IPS-18c (cell line): ENCODE measurements around the gene BCAS3.
"Not testable (repeated sequence)": the region's sequence is repeated elsewhere in the genome, so short reads cannot be mapped to it uniquely, and the experiment has no call there.

Experiments used
- H3K4me3 ChIP-seq: 2 replicates; pipeline ENCODE4 v1.7.0; 2013; ENCODE audit warnings: low read depth, mild to moderate bottlenecking, low read length, moderate library complexity; ENCODE audit not compliant: insufficient read depth
- H3K9me3 ChIP-seq: one replicate; pipeline ENCODE4 v1.6.1; 2013; ENCODE audit warnings: mild to moderate bottlenecking, low read length, moderate library complexity; ENCODE audit not compliant: control insufficient read depth, insufficient read depth

BCAS3 gene

DNA sequence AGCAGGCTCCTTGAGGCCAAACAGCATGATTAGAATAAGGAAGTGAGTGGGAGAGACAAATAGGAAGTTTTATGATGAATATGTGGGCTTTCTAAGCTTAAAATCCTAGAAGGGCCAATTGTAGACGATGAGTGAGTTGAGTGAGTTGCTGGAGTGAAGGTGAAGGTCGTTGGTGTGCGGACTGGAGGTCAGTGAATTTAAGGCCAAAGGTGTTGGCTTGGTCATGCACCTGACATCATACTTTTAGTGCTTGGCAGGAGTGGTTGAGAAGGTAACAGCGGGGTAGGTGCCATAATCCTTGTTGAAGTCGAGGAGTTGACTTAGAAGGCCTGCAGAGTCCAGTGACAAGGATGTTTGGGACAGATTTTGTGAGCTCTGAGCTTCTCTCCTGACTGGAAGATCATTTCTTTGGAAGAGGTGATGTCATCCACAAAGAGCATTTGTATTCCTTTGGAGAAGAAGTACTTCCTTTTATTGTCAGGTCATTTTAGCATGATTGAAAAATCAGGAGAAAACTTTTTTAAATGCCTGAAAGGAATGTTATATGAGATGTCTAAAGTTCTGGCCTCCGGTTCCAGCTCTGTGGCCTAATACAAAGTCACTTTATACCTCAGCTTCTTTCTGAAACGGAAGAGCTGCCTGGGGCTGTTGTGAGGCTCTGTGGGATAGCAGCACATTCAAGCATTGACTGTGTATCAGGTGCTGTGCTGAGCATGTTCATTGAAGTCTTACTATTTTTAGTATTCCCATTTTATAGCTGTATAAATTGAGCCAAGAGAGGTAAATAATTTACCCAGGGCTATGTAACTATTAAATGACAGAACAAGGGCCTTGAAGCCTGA, 668.4 kb downstream of the BCAS3 start:
- H3K9me3 ChIP-seq, result no peaks in the 10 kb centered on the region
- no peak overlapping the region for H3K4me3 ChIP-seq

- no peaks in the 10 kb centered on the region for H3K9me3 ChIP-seq
- H3K4me3 ChIP-seq, result no peak overlapping the region
Measured at GRCh38 chr17:61349350-61349749, 671.7 kb downstream of the BCAS3 start.

GRCh38 chr17:61351745-61352407, 674.2 kb downstream of the BCAS3 start:
- no peaks in the 10 kb centered on the region for H3K9me3 ChIP-seq
- no peak overlapping the region for H3K4me3 ChIP-seq

GRCh38 chr17:61352408-61352770, 674.7 kb downstream of the BCAS3 start:
- Histone ChIP-seq H3K9me3 (no peaks in the 10 kb centered on the region), H3K4me3 (no peak overlapping the region)

- Histone ChIP-seq H3K4me3 (no peak overlapping the region), H3K9me3 (no peaks in the 10 kb centered on the region)
Measured at GRCh38 chr17:61352781-61353491, 675.3 kb downstream of the BCAS3 start.

DNA sequence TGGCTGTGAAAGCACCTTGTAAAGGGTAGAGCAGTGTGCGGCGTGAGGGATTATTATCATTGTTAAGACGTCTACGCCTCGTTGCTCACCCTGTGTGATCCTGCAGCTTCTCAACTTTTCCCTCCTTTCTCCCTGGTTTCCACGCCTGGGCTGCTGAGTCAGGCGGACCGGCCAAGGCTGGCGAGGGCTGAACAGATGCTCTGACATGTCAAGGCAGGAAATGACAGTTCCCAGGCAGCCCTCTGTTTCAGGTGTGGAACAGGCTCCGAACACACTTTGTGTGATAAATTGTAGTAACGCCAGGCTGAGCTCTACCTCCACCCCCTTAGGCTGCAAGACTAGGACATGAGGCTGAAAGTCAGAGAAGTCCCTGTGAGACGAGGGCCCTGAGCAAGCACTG, 676.0 kb downstream of the BCAS3 start:
- Histone ChIP-seq H3K4me3 (no peak overlapping the region), H3K9me3 (no peaks in the 10 kb centered on the region)

- Histone ChIP-seq H3K9me3 (no peaks in the 10 kb centered on the region), H3K4me3 (no peak overlapping the region)
Measured at GRCh38 chr17:61354895-61355874, 677.5 kb downstream of the BCAS3 start.

DNA sequence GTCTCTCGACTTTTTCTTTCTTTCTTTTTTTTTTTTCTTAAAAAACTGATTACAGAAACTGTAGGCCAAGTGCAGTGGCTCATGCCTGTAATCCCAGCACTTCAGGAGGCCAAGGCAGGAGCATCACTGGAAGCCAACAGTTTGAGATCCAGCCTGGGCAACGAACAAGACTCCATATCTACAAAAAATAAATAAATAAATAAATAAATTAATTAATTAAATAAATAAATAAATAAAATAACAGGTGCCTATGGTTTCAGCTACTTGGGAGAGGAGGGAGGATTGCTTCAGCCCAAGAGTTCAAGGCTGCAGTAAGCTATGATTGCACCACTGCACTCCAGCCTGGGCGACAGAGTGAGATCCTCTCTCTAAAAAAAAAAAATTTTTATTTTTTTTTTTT, 679.4 kb downstream of the BCAS3 start:
- not testable (repeated sequence) for H3K9me3 ChIP-seq, H3K4me3 ChIP-seq

DNA sequence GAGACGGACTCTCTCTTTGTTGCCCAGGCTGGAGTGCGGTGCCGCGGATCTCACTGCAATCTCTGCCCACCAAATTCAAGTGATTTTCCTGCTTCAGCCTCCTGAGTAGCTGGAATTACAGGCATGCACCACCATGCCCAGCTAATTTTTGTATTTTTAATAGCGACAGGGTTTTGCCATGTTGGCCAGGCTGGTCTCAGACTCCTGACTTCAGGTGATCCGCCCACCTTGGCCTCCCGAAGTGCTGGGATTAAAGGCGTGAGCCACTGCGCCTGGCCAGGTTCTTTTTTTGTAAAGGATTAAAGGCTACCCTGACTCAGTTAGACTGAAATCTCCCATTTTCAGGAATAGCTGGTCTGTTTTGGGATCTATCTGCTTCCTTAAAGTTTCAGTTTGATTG, 681.9 kb downstream of the BCAS3 start:
- not testable (repeated sequence) for H3K4me3 ChIP-seq, H3K9me3 ChIP-seq

- Histone ChIP-seq H3K4me3 (no peak overlapping the region), H3K9me3 (no peaks in the 10 kb centered on the region)
Measured at GRCh38 chr17:61360318-61360943, 682.8 kb downstream of the BCAS3 start.

GRCh38 chr17:61361084-61361483, 683.4 kb downstream of the BCAS3 start:
- H3K4me3 ChIP-seq, result no peak overlapping the region
- H3K9me3 ChIP-seq, result no peaks in the 10 kb centered on the region

GRCh38 chr17:61362396-61362795, 684.7 kb downstream of the BCAS3 start:
- H3K4me3 ChIP-seq, result no peak overlapping the region
- no peaks in the 10 kb centered on the region for H3K9me3 ChIP-seq

GRCh38 chr17:61362852-61363600, 685.4 kb downstream of the BCAS3 start:
- Histone ChIP-seq H3K4me3 (no peak overlapping the region), H3K9me3 (no peaks in the 10 kb centered on the region)

DNA sequence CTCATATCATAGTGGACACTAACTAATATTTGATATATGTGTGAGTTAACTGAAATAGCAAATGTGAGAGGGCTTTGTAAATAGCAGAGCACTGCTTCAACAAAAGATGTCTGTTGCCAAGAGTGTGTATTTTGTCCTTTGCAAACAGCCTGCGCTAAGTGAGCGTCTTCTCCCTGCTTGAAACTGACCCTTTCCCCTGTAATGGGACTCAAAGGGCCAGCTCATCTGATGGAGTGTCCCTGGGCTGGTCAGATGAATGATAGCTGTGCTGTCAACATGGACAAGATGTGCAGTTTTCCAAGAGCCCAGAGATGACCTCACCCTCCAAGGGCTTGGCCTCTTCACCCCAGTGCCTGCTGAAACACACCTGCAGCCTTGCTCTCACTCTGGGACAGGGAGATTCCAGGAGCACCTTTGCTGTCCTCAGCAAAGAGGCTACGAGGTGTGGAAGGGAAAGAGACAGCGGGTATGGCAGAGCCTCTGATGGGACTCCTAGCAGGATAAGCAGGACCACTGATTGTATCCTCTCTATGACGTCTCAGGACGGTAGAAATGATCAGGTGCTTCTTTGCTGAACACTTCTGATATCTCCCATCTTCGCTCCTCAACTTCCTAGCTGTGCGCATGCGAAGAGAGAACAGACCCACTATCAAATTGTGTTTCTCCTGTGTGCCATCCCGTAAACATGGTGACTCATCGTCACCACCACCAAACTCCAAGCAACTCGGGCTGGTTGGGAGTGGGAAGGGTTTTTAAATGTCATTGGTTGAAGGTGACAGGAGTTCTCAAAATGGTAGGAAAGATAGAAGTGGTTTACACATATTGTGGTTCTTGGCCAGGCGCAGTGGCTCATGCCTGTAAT, 686.2 kb downstream of the BCAS3 start:
- Histone ChIP-seq H3K9me3 (no peaks in the 10 kb centered on the region), H3K4me3 (no peak overlapping the region)

- Histone ChIP-seq H3K9me3 (no peaks in the 10 kb centered on the region), H3K4me3 (no peak overlapping the region)
Measured at GRCh38 chr17:61364463-61364846, 686.8 kb downstream of the BCAS3 start.
